ENCODE data around the gene GAPVD1. TPM values are rescaled to one million over a fixed set of nuclear protein-coding genes. Genes with fewer than 3 reads are reported as not detected.

The GAPVD1 gene
- total RNA-seq, 4 donors from 2014 or later, result 56.8 to 66.6 (median 63.9) TPM

GRCh38 chr9:125374443-125375309, 113.0 kb downstream of the GAPVD1 start:
- H3K9me3 ChIP-seq, result no peaks in the 10 kb centered on the region
- H3K27ac ChIP-seq, result no peak overlapping the region
- H3K36me3 ChIP-seq, result no peaks in the 10 kb centered on the region
- peaks cover 0 to 12% (median 4%) of the 10 kb centered on the region in 4 donors for H3K4me1 ChIP-seq
- peaks cover 0 to 10% of the 10 kb centered on the region in 2 donors for H3K27me3 ChIP-seq
- WGBS, 2 donors, result 9 to 13% methylated on average over 20 to 24 of the region's 24 CpGs
- peak overlapping the region in 1 of 4 donors; percentile 42 for H3K4me3 ChIP-seq
- DNase-seq (ENCODE audit: low spot score in 2 of 2), result peak in 1 of 2 donors; percentile 24
- TF ChIP-seq EP300 (IDR thresholded peaks at IDR 0.05) (no peak), POLR2A (IDR thresholded peaks at IDR 0.05) (no peak)
- TF ChIP-seq, protein P1, sequence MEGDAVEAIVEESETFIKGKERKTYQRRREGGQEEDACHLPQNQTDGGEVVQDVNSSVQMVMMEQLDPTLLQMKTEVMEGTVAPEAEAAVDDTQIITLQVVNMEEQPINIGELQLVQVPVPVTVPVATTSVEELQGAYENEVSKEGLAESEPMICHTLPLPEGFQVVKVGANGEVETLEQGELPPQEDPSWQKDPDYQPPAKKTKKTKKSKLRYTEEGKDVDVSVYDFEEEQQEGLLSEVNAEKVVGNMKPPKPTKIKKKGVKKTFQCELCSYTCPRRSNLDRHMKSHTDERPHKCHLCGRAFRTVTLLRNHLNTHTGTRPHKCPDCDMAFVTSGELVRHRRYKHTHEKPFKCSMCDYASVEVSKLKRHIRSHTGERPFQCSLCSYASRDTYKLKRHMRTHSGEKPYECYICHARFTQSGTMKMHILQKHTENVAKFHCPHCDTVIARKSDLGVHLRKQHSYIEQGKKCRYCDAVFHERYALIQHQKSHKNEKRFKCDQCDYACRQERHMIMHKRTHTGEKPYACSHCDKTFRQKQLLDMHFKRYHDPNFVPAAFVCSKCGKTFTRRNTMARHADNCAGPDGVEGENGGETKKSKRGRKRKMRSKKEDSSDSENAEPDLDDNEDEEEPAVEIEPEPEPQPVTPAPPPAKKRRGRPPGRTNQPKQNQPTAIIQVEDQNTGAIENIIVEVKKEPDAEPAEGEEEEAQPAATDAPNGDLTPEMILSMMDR (IDR thresholded peaks at IDR 0.05), result peak; percentile 66 to 89 (median 79)

DNA sequence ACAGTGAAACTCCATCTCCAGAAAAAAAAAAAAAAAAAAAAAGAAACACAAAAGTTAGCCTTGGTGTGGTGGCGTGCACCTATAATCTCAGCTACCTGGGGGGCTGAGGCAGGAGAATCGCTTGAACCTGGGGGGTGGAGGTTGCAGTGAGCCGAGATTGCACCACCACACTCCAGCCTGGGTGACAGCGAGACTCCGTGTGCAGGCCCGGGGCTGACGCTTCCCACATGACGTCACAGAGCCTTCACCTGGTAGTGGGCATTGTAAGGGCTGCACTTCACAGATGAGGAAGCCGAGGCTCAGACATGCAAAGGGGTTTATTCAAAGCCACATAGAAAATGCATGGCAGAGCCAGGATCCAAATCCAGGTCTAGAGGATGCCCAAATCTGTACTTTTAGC, 114.2 kb downstream of the GAPVD1 start:
- Histone ChIP-seq H3K9me3 (no peaks in the 10 kb centered on the region), H3K27ac (no peak overlapping the region), H3K4me3 (no peak overlapping the region), H3K27me3 (peaks cover 0 to 10% of the 10 kb centered on the region in 2 donors), H3K4me1 (peaks cover 0 to 12% (median 4%) of the 10 kb centered on the region in 4 donors), H3K36me3 (no peaks in the 10 kb centered on the region)
- 89 to 96% methylated on average over 9 of the region's 9 CpGs for WGBS, 2 donors
- TF ChIP-seq EP300 (IDR thresholded peaks at IDR 0.05), result no peak
- TF ChIP-seq POLR2A (IDR thresholded peaks at IDR 0.05), result no peak
- TF ChIP-seq, protein P1 (IDR thresholded peaks at IDR 0.05), result no peak
- no peak for DNase-seq (ENCODE audit: low spot score in 2 of 2)

GRCh38 chr9:125376261-125377226, 114.9 kb downstream of the GAPVD1 start:
- Histone ChIP-seq H3K9me3 (no peaks in the 10 kb centered on the region), H3K4me3 (no peak overlapping the region), H3K27ac (no peak overlapping the region), H3K27me3 (peaks cover 0 to 10% of the 10 kb centered on the region in 2 donors), H3K4me1 (peaks cover 0 to 12% (median 4%) of the 10 kb centered on the region in 4 donors), H3K36me3 (no peaks in the 10 kb centered on the region)
- 75 to 82% methylated on average over 21 to 24 of the region's 24 CpGs for WGBS, 2 donors
- DNase-seq (ENCODE audit: low spot score in 2 of 2), result no peak
- TF ChIP-seq POLR2A (IDR thresholded peaks at IDR 0.05), result no peak
- TF ChIP-seq EP300 (IDR thresholded peaks at IDR 0.05), result no peak
- TF ChIP-seq, protein P1 (IDR thresholded peaks at IDR 0.05), result no peak

GRCh38 chr9:125377584-125378250, 116.1 kb downstream of the GAPVD1 start:
- Histone ChIP-seq H3K36me3 (no peaks in the 10 kb centered on the region), H3K9me3 (no peaks in the 10 kb centered on the region), H3K4me3 (no peak overlapping the region), H3K27ac (no peak overlapping the region), H3K4me1 (peaks cover 0 to 12% (median 4%) of the 10 kb centered on the region in 4 donors), H3K27me3 (peaks cover 0 to 10% of the 10 kb centered on the region in 2 donors)
- 75 to 88% methylated on average over 8 of the region's 8 CpGs for WGBS, 2 donors
- no peak for DNase-seq (ENCODE audit: low spot score in 2 of 2)
- TF ChIP-seq, protein P1 (IDR thresholded peaks at IDR 0.05), result no peak
